Measurements from ENCODE around the gene HIPK2. TPM values are rescaled to one million over a fixed set of nuclear protein-coding genes. Genes with fewer than 3 reads are reported as not detected.

Gene HIPK2
- total RNA-seq, 1 donor from 2014 or later: 29.4 TPM

DNA sequence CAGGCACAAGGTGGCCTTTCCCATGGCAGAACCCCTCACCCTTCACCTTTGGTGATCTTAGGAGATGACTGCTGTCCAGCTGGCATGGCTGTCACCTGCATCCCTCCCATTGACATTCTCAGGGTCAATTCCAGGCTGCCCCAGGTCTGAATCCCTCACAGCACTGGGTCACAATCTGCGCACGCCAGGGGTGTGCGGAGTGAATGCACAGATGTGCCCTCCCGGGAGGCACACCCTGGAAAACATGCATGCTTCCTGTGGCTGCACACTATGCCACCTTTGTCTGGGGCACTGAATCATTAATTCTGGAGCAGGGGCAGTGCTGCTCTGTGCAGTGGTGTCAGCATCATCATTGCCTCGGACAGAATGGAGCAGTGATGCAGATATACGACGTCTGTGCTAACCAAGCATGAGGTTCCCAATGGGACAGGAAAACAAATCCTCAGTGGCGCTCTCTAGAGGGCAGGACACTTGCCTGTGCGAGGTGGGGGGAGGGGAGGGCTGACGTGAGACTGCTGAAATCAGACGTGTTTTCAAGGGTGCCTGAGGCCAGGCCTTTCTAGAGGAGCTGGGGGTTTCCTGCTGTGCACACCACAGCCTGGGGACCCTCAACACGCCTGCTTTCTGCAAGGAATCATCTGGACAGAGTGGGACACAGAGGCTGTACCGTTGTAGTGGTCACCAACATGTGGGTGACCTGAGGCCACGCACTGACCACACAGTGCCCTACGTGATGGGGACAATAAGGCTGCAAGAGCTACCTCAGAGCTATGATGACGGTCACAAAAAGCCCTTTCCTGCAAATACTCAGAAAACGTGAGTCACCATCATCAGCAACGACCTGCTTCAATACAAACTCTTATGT, 77.9 kb downstream of the HIPK2 start:
- intact Hi-C loops (cut with micrococcal nuclease): loop anchor here (1.0 kb wide), 1 partner anchor 18 kb away; no protein-coding TSS in a partner anchor

DNA sequence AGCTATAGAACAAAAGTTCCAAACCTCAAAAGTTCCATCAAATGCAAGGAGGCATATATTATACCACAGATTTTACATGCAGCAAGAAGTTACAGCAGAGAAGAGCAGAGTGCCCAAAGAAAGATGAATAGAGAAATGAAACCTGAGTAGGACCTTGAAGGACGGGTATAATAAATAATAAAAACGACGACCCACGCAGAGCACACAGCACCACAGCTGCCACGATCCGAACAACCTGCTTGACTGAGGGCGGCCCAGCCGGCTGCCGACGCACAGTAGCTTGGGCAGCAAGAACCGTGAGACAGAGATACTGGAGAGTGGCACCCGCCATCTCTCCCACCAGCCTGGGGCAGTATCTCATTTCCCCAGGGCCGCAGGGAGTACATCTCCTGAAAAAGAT, 79.0 kb downstream of the HIPK2 start:
- intact Hi-C loops (cut with micrococcal nuclease): no loop called here

DNA sequence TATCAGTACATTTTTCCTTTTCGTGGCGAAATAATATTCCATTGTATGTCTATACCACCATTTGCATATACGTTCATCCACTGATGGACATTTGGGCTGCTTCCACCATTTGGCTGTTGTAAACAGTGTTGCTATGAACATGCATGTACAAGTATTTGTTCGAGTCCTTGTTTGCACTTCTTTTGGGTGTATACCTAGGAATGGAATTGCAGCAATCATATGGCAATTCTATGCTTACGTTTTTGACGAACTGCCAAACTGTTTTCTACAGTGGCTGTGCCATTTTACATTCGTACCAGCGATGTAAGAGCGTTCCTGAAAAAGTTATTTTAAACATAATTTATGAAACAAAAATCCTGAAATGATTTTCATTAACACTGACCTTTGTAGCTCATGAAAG, 79.5 kb downstream of the HIPK2 start:
- intact Hi-C loops (cut with micrococcal nuclease): no loop called here

DNA sequence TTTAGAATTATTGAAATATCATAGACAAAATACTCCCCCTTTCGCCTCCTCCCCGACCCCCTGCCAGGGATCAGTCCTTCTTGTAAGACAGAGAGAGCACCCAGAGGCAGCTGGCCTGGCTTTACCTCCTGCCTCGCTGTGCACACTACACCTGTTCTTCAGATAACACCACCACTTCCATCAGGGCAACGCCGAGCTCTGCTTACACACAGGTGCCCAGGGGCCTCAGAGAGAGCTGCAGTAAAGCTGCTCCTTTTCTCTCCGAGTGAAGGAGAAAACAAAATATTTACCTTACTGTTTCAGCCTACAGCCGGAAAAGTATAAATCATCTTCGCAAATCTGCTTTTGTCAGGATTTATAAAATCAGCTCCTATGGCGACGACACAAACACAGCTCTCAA, 80.7 kb downstream of the HIPK2 start:
- intact Hi-C loops (cut with micrococcal nuclease): no loop called here

DNA sequence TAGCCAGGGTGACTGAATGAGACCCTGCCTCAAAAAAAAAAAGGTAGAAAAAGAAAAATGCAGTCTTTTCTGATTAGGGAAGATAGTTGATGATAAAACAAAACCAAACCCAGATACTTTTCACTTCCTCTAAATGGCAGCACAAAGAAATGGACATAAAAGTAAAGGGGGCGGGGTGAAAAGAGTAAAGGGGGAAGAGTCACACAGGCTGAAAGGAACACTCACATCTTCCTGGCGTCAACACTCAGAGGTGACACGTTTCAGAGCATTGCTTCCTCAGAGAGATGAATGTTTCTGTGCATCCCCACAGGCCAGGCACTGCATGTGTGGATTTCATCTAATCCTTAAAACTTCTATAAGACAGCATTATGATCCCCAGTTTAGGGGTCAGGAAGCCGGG, 81.2 kb downstream of the HIPK2 start:
- intact Hi-C loops (cut with micrococcal nuclease): no loop called here

DNA sequence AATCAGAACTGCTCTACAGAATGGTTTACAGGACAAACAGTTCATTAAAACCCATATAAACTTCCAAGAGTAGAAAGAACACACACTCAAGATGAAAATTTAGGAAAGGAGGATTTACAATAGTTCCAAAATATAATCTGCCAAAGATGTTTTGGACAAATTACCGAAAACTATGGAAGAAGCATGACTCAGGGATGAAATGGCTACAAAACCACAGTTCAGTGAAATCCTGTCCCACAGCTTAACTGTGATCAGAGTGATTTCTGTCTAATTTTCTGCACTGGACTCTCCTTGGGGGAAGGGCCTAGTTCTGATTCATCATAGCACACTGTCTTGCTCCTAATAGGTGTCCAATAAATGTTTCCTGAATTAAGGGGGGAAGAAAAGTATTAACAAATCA, 82.2 kb downstream of the HIPK2 start:
- intact Hi-C loops (cut with micrococcal nuclease): no loop called here

DNA sequence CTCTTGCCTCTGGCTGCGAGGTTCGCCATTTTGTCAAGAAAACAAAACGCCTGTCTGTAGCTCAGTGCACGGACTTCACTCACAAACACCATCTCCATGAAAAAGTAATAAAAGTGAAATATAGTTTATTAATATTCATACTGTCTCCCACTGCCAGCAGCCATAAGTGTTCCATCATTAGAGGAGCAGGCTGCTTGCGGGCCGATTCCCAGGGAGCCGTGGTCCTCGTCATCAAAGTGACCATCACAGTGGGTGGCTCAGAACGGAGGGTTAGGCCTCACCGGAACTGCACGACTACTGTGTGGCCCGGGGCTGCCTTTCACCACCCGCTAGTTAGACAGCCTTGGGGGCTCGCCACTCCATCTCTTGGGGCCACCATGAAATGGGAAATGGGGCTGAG, 82.7 kb downstream of the HIPK2 start:
- intact Hi-C loops (cut with micrococcal nuclease): no loop called here

DNA sequence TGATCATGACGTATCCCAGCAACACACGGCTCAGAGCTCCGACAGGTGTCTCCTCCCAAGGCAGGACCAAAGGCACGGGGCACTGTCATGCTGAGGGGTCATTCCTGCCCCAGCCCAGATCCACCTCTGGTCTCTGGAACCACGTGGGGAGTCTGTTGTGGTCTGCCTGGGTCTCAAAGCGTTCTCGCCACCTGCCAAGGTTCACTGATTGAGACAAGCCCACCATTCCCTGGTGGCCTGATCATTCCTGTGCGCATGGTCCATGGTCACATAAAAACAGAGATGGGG, 83.5 kb downstream of the HIPK2 start:
- intact Hi-C loops (cut with micrococcal nuclease): no loop called here

DNA sequence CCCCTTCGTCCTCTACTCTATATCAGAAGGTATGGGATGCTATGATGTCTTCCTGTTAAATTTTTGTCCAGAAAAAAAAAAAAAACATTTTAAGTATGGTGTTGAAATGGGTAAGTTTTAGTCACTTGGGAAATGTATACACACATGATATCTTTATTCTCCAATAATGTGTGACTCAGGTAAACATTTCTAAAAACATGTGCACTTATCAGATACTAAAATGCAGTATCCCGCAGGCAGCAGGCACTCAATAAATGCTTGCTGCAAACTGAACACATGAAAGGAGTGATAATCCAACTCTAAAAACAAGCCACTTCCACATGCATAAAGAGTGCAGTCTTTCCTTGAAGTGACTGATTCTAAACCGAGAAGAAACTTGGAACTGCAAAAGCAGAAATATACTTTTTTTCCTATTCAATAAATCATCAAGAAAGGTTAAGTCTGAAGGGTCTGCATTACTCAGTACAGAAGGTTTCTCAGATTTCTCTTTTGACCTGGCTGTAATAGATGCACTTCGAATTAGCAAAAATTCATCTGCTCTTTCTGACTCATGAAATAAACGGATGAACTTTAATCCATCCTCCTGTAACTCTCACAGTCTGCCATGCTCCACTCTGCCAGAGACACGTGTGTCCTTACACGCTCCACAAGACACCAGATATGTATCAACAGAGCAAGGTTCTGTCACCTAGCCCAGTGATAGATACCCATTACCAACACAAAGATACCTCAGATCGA, 84.0 kb downstream of the HIPK2 start:
- intact Hi-C loops (cut with micrococcal nuclease): no loop called here

DNA sequence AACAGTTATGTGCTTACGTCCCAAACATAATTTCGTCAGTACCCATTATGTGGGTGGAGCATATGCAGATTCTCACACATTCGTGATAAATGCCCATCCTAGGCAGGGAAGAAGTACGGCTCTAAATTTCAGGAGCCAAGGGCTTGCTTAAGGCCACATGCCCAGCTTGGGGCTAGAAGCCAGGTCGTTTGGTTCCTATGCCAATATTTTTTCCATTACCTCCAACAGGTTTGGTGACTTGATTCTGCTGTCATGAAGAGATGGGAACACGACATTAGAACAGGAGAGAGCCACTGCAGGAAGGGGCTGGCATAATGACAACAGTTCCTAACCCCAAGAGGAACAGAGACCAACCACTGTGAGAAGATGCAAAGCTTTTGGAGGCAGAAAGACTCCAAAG, 85.1 kb downstream of the HIPK2 start:
- intact Hi-C loops (cut with micrococcal nuclease): no loop called here

DNA sequence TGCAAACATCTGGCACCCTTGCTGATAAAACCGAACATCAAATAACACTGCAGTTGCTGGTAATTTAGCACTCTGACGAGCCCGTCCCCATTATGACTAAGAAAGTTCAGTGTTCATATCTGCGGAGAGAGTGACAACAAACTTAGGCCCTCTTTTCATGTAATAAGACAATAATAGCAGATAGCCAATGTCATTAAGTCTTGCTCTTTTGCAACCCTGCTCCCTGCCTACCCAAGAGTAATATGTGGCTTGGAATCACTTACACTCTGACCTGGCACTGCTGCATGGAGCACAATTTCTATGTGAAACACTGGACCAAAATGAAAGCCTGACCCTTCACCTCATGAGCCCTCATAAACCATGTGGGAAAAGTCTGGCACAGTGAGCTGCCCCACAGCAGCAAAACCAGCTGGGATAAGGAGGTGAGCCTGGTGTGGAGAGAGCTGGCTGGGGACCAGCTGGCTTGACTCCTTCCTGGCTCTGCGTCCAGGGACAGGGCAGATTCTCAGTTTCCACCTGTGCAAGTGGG, 86.5 kb downstream of the HIPK2 start:
- intact Hi-C loops (cut with micrococcal nuclease): no loop called here

DNA sequence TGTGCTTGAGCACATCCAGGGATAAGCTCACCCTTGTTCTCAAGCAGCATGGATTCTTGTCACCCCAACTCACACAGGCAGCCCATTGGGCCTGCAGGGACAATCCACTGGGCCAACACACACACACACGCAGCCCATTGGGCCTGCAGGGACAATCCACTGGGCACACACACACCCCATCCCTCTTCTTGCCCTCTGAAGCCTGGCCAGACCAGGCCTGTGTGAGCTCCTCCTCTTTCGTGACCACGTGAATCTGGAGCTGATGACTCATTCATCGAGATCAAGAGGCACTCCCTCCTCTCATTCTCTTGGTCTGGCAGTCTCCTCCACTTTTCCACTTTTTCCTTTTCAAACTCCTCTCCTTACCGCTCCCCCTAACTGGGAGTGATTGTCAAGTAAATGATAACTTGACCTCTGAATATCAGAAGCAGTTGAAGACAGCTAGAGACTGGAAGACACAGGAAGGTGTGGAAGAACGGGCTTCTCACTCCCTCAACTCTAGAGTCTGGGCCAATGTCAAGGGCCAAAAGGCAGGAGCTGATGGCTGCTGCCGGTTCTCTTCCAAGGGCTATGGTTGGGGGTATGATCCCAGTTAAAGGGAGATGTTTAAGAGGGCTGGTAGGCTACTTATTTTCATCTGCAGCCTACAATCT, 89.7 kb downstream of the HIPK2 start:
- intact Hi-C loops (cut with micrococcal nuclease): no loop called here

DNA sequence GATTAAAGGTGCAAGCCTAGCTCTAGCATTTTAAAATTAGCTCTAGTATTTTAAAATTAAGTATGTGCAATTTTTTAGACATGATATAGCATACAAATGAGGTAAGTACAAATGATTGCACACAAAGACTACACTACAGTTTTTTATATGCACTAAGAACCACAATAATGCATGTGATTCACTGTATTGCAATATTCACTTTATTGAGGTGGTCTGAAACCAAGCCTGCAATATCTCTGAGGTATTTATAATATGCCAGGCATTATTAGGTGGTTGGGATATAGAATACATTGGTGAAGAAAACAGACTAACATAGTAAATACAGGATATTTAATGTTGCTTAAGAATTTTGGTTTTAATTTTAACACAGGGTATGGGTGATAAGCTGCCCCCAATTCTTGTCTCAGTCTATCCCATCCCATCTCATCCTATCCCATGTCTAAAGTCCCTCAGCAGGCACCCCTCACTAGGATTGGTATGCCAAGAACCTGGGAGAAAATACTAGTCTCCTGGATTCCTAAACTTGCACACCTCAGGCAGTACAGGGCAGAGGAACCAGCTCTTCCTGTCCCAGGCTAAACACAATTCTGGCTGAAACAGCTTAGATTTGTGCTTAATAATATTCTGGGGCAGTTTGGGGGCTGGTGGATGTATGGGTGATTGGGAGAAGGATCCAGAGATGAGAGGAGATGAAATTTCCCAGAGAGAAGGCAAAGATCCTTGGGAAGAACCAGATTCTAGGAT, 90.4 kb downstream of the HIPK2 start:
- intact Hi-C loops (cut with micrococcal nuclease): no loop called here

DNA sequence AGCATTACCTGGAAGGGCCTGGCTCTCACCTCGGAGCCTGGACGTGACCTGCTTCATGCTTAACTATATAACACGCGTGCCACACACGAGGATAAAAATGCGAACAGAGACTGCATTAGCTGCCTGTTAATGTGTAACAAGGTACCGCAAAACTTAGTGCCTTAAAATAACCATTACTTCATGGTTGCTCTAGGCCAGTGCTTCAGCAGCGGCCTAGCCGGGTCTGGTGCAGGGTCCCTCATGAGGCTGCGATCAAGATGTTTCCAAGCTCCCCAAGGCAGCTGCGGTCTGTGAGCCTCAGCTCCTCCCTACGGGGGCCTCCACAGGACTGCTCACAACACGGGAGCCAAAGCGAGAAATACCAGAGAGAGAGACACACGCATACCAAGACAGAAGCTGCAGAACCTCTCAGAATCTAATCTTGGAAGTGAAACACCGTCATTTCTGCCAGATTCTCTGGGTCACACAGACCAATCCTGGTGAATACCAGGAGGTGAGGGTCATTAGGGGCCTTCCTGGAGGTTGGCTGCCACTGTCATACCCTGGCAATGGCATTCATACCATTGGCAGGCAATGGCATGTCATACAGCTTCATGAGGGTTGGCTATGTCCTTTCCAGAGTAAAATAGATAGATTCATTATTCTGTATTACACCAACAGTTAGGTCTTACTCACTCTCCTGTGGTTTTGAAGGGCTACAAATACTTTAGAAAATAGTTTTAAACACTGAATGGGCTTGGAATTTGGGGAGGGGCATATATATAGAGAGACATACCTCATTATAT, 94.5 kb downstream of the HIPK2 start:
- intact Hi-C loops (cut with micrococcal nuclease): loop anchor here (5.0 kb wide), 1 partner anchor 234 kb away; no protein-coding TSS in a partner anchor

DNA sequence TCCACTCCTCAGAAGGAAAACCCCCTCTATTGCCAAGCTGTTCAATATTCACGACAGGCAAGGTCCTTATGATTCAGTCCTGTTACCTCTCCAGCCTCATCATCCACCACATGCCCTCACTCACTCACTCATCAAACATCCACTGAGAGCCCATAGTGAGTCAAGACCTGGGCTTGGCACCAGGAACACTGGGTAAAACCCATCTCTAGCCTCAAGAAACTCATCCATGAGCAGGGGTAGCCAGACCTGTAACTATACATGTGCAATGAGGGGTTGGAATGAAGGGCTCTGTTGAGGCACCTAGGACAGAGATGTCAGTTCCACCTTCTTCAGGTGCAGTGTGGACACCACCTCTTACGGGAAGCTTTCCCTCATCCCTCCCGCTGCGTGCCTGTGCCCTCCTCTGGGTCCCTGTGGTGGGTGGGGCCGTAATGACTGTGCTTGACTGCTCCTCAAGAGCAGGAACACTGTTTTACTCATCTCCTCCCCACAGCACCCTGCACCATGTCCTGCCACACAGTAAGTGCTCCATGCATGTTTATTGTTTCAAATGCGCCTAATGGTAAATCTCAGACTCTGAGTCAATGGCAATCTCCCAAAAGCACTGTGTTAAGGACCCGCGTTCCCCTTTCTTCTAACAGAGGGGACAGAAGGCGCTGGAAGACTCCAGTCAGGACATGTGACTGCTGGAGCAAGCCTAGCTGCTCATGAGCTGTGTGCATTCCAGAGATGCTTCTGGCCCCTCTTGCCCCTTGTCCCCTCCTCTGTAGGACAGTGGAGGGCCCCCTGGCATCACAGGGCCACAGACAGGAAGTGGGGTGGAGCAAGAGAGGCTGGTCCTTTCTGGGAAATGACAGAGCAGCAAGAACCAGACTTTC, 95.4 kb downstream of the HIPK2 start:
- intact Hi-C loops (cut with micrococcal nuclease): loop anchor here (1.0 to 5.0 kb wide), 3 partner anchors 18 to 235 kb away; no protein-coding TSS in a partner anchor

DNA sequence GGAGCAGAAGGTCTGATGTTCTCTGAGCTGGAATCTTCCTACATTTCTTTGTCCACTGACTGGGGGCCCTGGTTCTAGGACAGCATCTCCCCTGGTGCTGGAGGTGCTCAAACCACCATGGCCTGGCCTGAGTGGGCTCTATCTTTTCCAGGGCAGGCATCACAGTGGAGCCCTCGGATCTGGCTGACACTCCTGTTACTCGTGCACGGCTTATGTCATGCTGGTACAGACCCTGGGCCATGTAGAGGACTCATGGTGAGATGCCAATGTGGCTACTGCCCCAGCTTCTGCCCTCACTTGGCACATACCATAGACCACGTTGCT, 96.0 kb downstream of the HIPK2 start:
- intact Hi-C loops (cut with micrococcal nuclease): loop anchor here (1.0 to 5.0 kb wide), 5 partner anchors 8 to 236 kb away; no protein-coding TSS in a partner anchor

DNA sequence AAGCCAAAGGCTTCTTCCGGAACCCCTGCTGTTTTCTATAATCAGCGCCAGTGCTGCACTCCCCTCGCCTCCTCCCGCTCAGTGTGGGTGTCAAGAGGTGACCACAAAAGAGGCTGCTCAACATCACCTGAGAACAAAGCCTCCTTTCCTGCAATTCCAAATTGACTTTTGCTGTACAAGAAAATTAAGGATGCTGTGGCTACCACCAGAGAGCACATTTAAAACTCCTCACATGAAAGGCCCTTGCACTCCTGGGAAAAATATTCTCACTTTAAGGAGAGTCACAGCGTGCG, 96.4 kb downstream of the HIPK2 start:
- intact Hi-C loops (cut with micrococcal nuclease): loop anchor here (1.0 to 5.0 kb wide), 3 partner anchors 8 to 236 kb away; no protein-coding TSS in a partner anchor

DNA sequence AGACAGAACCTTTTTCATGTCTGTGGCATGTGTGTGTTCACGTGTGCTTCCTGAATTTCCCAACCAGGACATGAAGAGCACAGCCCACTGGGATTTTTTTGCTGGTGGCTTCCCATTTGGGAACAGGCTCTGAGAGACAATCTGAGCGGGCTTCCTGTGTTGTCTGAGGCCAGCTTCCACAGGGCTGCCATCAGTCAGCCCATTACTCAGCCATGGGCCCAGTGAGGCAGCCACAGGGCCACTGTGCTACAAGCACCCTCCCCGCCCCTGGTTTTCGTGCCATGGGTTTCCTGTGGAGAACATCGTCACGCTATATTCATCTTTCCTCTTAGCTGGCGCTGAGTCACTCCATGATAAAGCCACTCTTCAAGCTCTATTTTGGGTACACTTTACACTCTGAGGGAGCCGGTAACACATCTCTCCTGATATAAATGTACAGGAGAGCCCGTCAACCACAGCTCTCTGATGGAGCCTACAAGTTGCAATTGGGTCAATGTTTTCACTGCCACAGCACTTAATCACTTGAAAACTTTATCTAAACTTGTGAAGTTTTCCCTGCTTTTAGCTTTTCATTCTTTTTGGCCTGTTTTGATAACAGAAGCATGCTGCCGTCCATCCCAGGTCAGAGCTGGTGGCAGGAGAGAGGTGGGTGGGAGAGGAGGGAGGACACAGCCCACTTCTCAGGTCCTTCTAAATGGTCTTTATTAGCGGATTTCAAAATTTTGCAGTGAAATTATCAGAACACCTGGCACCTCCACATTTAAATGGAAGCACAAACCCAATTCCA, 96.9 kb downstream of the HIPK2 start:
- intact Hi-C loops (cut with micrococcal nuclease): loop anchor here (1.0 to 5.0 kb wide), 3 partner anchors 8 to 236 kb away; no protein-coding TSS in a partner anchor
